SH-SY5Y (cell line): Measurements from ENCODE around the gene RBM38.

Experiments used
- GATA2 ChIP-seq: IDR thresholded peaks from 2 replicates; pipeline ENCODE4 v1.6.1; 2011; ENCODE audit warnings: mild to moderate bottlenecking, low read depth, low read length
- GATA3 ChIP-seq: IDR thresholded peaks from 2 replicates; pipeline ENCODE4 v1.6.1; 2011; ENCODE audit warnings: low read depth, mild to moderate bottlenecking, low read length, moderate library complexity

- TF ChIP-seq GATA2 (no peak), GATA3 (no peak)
Measured at GRCh38 chr20:57379263-57379647, 11.9 kb upstream of the RBM38 start.
